H1 (cell line): Measurements from ENCODE around the gene IGLL5. TPM values are rescaled to one million over a fixed set of nuclear protein-coding genes. Genes with fewer than 3 reads are reported as not detected.

ENCODE experiments used
- CTCF ChIA-PET: fragments of 300-600 bp; sonication (Branson Sonifier 250); formaldehyde crosslinking; loops from one replicate; lab custom pipeline; 2021; ENCODE audit not compliant: partially characterized antibody; lab: Charles Lee
- POLR2A ChIA-PET: fragments of 300-600 bp; sonication (Branson Sonifier 250); formaldehyde crosslinking; loops from one replicate; lab custom pipeline; 2021; ENCODE audit warnings: inconsistent platforms; ENCODE audit not compliant: partially characterized antibody; lab: Charles Lee
- DNase-seq, 2 experiments: peaks; one replicate each; pipeline versions ENCODE4 v3.0.0 to v3.0.0-alpha.2; 2010 to 2022; ENCODE audit warnings: low spot score in 2 of 2, low read depth in 1 of 2, mixed read lengths in 1 of 2
- FAIRE-seq: peaks from 2 replicates; lab custom pipeline; 2011; peaks lifted over from hg19 to GRCh38; lab: Jason Lieb, UNC
- H2AFZ ChIP-seq: 2 replicates; pipeline ENCODE4 v1.8.1; 2012; ENCODE audit warnings: low read length, inconsistent platforms
- H2AK5ac ChIP-seq: 2 replicates; pipeline ENCODE4 v1.6.1; 2013; ENCODE audit warnings: low read depth, low read length
- H2BK120ac ChIP-seq: replicated peaks from 2 replicates; pipeline ENCODE3; 2013; ENCODE audit warnings: low read depth, low read length, inconsistent platforms
- H2BK12ac ChIP-seq: 2 replicates; pipeline ENCODE4 v1.6.1; 2013; ENCODE audit warnings: low read depth, low read length
- H2BK15ac ChIP-seq: 2 replicates; pipeline ENCODE4 v1.6.1; 2013; ENCODE audit warnings: low read length
- H2BK20ac ChIP-seq: 2 replicates; pipeline ENCODE4 v1.6.1; 2013; ENCODE audit warnings: low read length
- H2BK5ac ChIP-seq: 2 replicates; pipeline ENCODE4 v1.6.1; 2013; ENCODE audit warnings: low read depth, low read length
- H3K14ac ChIP-seq: 2 replicates; pipeline ENCODE4 v1.6.1; 2013; ENCODE audit warnings: inconsistent platforms; ENCODE audit not compliant: insufficient read length
- H3K18ac ChIP-seq: 2 replicates; pipeline ENCODE4 v1.6.1; 2013; ENCODE audit warnings: low read length; ENCODE audit errors: extremely low read depth
- H3K23ac ChIP-seq: 2 replicates; pipeline ENCODE4 v1.6.1; 2013; ENCODE audit warnings: inconsistent platforms; ENCODE audit not compliant: insufficient read length
- H3K23me2 ChIP-seq: 2 replicates; pipeline ENCODE4 v1.6.1; 2013; ENCODE audit warnings: low read depth, low read length
- H3K27ac ChIP-seq: 2 replicates; pipeline ENCODE4 v1.6.1; 2011; ENCODE audit warnings: low read depth, low read length, inconsistent platforms
- H3K27me3 ChIP-seq, 4 experiments: replicated peaks in 1 of 4; 1 replicate in 1 of 4; 2 replicates in 3 of 4; pipeline versions ENCODE4 v1.6.1 to v1.8.1; 2011 to 2013; ENCODE audit warnings: low read length in 3 of 4, mild to moderate bottlenecking in 3 of 4, inconsistent platforms in 2 of 4, mixed read lengths in 2 of 4, moderate library complexity in 1 of 4; ENCODE audit not compliant: control insufficient read depth in 3 of 4, insufficient read depth in 3 of 4; ENCODE audit errors: extremely low read depth in 1 of 4
- H3K36me3 ChIP-seq, 4 experiments: 2 replicates each; pipeline versions ENCODE4 v1.6.1 to v1.8.1; 2011 to 2013; ENCODE audit warnings: mild to moderate bottlenecking in 4 of 4, low read length in 3 of 4, moderate library complexity in 2 of 4, control low read depth in 1 of 4, inconsistent platforms in 1 of 4; ENCODE audit not compliant: insufficient read depth in 4 of 4, control insufficient read depth in 2 of 4
- H3K4ac ChIP-seq: replicated peaks from 2 replicates; pipeline ENCODE3; 2013; ENCODE audit warnings: low read length, low read depth, mixed read lengths, inconsistent platforms; ENCODE audit not compliant: insufficient read length
- H3K4me1 ChIP-seq, 4 experiments: replicated peaks in 1 of 4; 1 replicate in 1 of 4; 2 replicates in 3 of 4; pipeline versions ENCODE4 v1.6.1 to v1.8.1; 2011 to 2013; ENCODE audit warnings: low read length in 3 of 4, inconsistent platforms in 2 of 4, mixed read lengths in 1 of 4; ENCODE audit not compliant: insufficient read depth in 4 of 4, control insufficient read depth in 3 of 4
- H3K4me2 ChIP-seq, 2 experiments: 2 replicates each; pipeline versions ENCODE4 v1.6.1 to v1.8.1; 2011 to 2013; ENCODE audit warnings: low read depth in 2 of 2, low read length in 2 of 2, control low read depth in 1 of 2, inconsistent platforms in 1 of 2, mild to moderate bottlenecking in 1 of 2; ENCODE audit not compliant: insufficient read depth in 1 of 2
- H3K4me3 ChIP-seq, 4 experiments: fragments of 200-600, 300-600 bp in 1 of 4; sonication (generic), shearing (Covaris generic), sonication (Bioruptor Twin) in 1 of 4; 2 replicates each; pipeline versions ENCODE4 v1.5.1 to v1.8.1; 2011 to 2016; ENCODE audit warnings: low read length in 4 of 4, low read depth in 3 of 4, control low read depth in 2 of 4, inconsistent platforms in 2 of 4, mild to moderate bottlenecking in 2 of 4, mixed read lengths in 1 of 4, moderate library complexity in 1 of 4; ENCODE audit not compliant: insufficient read depth in 2 of 4; ENCODE audit errors: extremely low read depth in 1 of 4
- H3K56ac ChIP-seq: replicated peaks from 2 replicates; pipeline ENCODE3; 2013; ENCODE audit warnings: low read depth, mild to moderate bottlenecking, mixed read lengths, low read length, inconsistent platforms; ENCODE audit not compliant: insufficient read length
- H3K79me1 ChIP-seq: 2 replicates; pipeline ENCODE4 v1.6.1; 2013; ENCODE audit warnings: low read depth, low read length, control low read depth
- H3K79me2 ChIP-seq, 2 experiments: 2 replicates each; pipeline versions ENCODE4 v1.6.1 to v1.8.1; 2012 to 2013; ENCODE audit warnings: low read length in 2 of 2, mild to moderate bottlenecking in 2 of 2, inconsistent platforms in 1 of 2; ENCODE audit not compliant: insufficient read depth in 2 of 2, control insufficient read depth in 1 of 2
- H3K9ac ChIP-seq, 4 experiments: replicated peaks in 1 of 4; 1 replicate in 1 of 4; 2 replicates in 3 of 4; pipeline versions ENCODE4 v1.6.1 to v1.8.1; 2011 to 2013; ENCODE audit warnings: low read depth in 3 of 4, low read length in 3 of 4, control low read depth in 2 of 4, mild to moderate bottlenecking in 2 of 4, moderate library complexity in 2 of 4, inconsistent platforms in 1 of 4; ENCODE audit errors: extremely low read depth in 1 of 4
- H3K9me3 ChIP-seq, 2 experiments: 2 replicates each; pipeline versions ENCODE4 v1.6.1 to v1.8.1; 2012 to 2013; ENCODE audit warnings: mild to moderate bottlenecking in 2 of 2, moderate library complexity in 2 of 2, control low read depth in 1 of 2, inconsistent platforms in 1 of 2, low read depth in 1 of 2, low read length in 1 of 2, mixed read lengths in 1 of 2; ENCODE audit not compliant: insufficient read depth in 2 of 2
- H4K20me1 ChIP-seq, 2 experiments: replicated peaks in 1 of 2; 2 replicates each; pipeline versions ENCODE3 to v1.8.1; 2011 to 2013; ENCODE audit warnings: inconsistent platforms in 2 of 2, low read length in 2 of 2, mild to moderate bottlenecking in 1 of 2; ENCODE audit not compliant: insufficient read depth in 2 of 2, control insufficient read depth in 1 of 2
- H4K5ac ChIP-seq: 2 replicates; pipeline ENCODE4 v1.6.1; 2013; ENCODE audit warnings: low read length, low read depth, mixed read lengths, inconsistent platforms; ENCODE audit not compliant: insufficient read length
- H4K8ac ChIP-seq: 2 replicates; pipeline ENCODE4 v1.8.0; 2013; ENCODE audit warnings: mild to moderate bottlenecking, moderate library complexity, low read length, inconsistent platforms; ENCODE audit not compliant: insufficient read depth; ENCODE audit errors: extremely low read depth
- H4K91ac ChIP-seq: replicated peaks from 2 replicates; pipeline ENCODE3; 2013; ENCODE audit warnings: low read length, mixed read lengths, inconsistent platforms; ENCODE audit not compliant: insufficient read length
- CHD1 ChIP-seq: IDR thresholded peaks from 2 replicates; pipeline ENCODE4 v1.6.1; 2012; ENCODE audit warnings: low read depth, low read length, improper control_type of control experiment
- CHD2 ChIP-seq: IDR thresholded peaks from 2 replicates; pipeline ENCODE4 v1.6.1; 2012; ENCODE audit warnings: low read length, improper control_type of control experiment
- JUN ChIP-seq: IDR thresholded peaks from 2 replicates; pipeline ENCODE4 v1.6.1; 2011; ENCODE audit warnings: low read depth, mild to moderate bottlenecking, improper control_type of control experiment, low read length
- NRF1 ChIP-seq: IDR thresholded peaks from 2 replicates; pipeline ENCODE4 v1.6.1; 2011; ENCODE audit warnings: mild to moderate bottlenecking, low read depth, low read length, improper control_type of control experiment
- POU5F1 ChIP-seq: IDR thresholded peaks from 2 replicates; pipeline ENCODE4 v1.6.1; 2011; ENCODE audit warnings: low read depth, mild to moderate bottlenecking, low read length, moderate library complexity
- RAD21 ChIP-seq, 2 experiments: IDR thresholded peaks in 1 of 2; conservative IDR thresholded peaks in 1 of 2; 2 replicates each; pipeline ENCODE4 v1.6.1; 2011; ENCODE audit warnings: low read depth in 2 of 2, low read length in 2 of 2, improper control_type of control experiment in 1 of 2, inconsistent platforms in 1 of 2, mild to moderate bottlenecking in 1 of 2, moderate library complexity in 1 of 2
- SIRT6 ChIP-seq: IDR thresholded peaks from one replicate; pipeline ENCODE4 v1.7.1; 2012; ENCODE audit warnings: low read length, inconsistent platforms
- WGBS, 2 experiments: shearing (Covaris generic) in 1 of 2; methylation state at CpG; one replicate each; pipeline versions ENCODE4 v1.1.6 to v1.1.7; 2013 to 2015; ENCODE audit warnings: low lambda C conversion rate in 2 of 2, mixed read lengths in 2 of 2, inconsistent platforms in 1 of 2, low coverage in 1 of 2, missing lambda C conversion rate in 1 of 2; ENCODE audit not compliant: insufficient replicate concordance in 2 of 2, insufficient coverage in 1 of 2, insufficient read length in 1 of 2; ENCODE audit errors: extremely low coverage in 1 of 2, missing lambda C conversion rate in 1 of 2; 5-methylcytosine and 5-hydroxymethylcytosine counted together
- polyA plus RNA-seq, 7 experiments: library from polyadenylated mRNA; depleted of rRNA in 3 of 7; stranded (reverse) in 5 of 7; unstranded in 2 of 7; fragments of >200 nt in 5 of 7; fragments of 200-250 nt in 2 of 7; gene quantifications; 1 replicate in 5 of 7; 2 replicates in 1 of 7; 4 replicates in 1 of 7; pipeline versions ENCODE4 v1.2.1 to v1.2.3, GENCODE V29; 2011 to 2013; ENCODE audit warnings: missing spikeins in 2 of 7, mixed read lengths in 2 of 7
- total RNA-seq: library from RNA; stranded (reverse); fragmentation: NEBNext Ultra II Directional; extraction: Animal tissue kit (Norgen Biotek cat#: 25700); gene quantifications from 2 replicates; pipeline ENCODE4 v1.2.1, GENCODE V29; 2021
- TF ChIP-seq, protein P1 (sequence below): IDR thresholded peaks from 2 replicates; pipeline ENCODE4 v1.6.1; 2012; ENCODE audit warnings: inconsistent platforms

IGLL5 gene
- total and polyA plus RNA-seq, 2 of the 8 experiments (the other 6 are each of a cell fraction or from before 2014, with no cell fraction given) = not detected

DNA sequence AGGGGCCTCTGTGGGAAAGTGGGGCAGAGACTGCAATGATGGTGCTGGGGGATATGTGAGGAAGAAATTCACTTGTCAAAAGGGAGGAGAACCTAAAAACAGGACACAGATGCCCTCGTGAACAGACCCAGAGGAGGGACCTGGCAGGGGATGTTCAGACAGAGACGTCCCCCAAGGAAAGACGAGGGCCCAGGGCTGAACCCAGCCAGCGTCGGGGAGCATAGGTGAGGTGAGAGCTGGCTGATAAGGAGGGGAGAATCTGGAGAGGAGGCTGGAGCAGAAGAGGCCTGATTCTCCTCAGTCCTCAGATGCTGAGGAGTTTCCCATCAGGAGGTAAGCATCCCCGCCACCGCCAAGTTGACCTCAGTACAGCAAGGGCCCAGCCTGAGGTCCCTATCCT lies 31.4 kb downstream of the IGLL5 start:
- Histone ChIP-seq H3K9me3 (peaks cover 39 to 89% of the 10 kb centered on the region in 2 experiments), H4K91ac (no peak overlapping the region), H2BK12ac (no peak overlapping the region), H2AFZ (no peak overlapping the region), H2BK20ac (no peak overlapping the region), H3K23me2 (no peaks in the 10 kb centered on the region), H2BK5ac (no peak overlapping the region), H3K9ac (no peak overlapping the region), H3K4me3 (no peak overlapping the region), H4K5ac (no peak overlapping the region), H4K20me1 (no peaks in the 10 kb centered on the region), H3K14ac (no peak overlapping the region), H2BK15ac (no peak overlapping the region), H4K8ac (no peak overlapping the region), H3K79me1 (no peaks in the 10 kb centered on the region), H2AK5ac (no peak overlapping the region), H3K27me3 (peaks cover 5 to 16% (median 14%) of the 10 kb centered on the region in 4 experiments), H3K4ac (no peak overlapping the region), H3K18ac (no peak overlapping the region), H3K23ac (no peak overlapping the region), H3K4me1 (no peaks in the 10 kb centered on the region), H3K4me2 (no peak overlapping the region), H3K79me2 (no peaks in the 10 kb centered on the region), H3K56ac (no peak overlapping the region), H2BK120ac (no peak overlapping the region), H3K27ac (no peak overlapping the region), H3K36me3 (no peaks in the 10 kb centered on the region)
- FAIRE-seq (no peak), DNase-seq (no peak)
- TF ChIP-seq POU5F1 = no peak
- TF ChIP-seq CHD1 = no peak
- no peak for TF ChIP-seq RAD21 (IDR thresholded peaks at IDR 0.05 in 1 of 2, conservative IDR thresholded peaks at IDR 0.05 in 1 of 2; ENCODE audit: low read depth in 2 of 2, low read length in 2 of 2)
- no peak for TF ChIP-seq NRF1
- no peak for TF ChIP-seq CHD2
- no peak for TF ChIP-seq SIRT6
- TF ChIP-seq, protein P1, sequence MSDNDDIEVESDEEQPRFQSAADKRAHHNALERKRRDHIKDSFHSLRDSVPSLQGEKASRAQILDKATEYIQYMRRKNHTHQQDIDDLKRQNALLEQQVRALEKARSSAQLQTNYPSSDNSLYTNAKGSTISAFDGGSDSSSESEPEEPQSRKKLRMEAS = no peak
- no peak for TF ChIP-seq JUN
- ChIA-PET CTCF (no interaction called here), POLR2A (no interaction called here)
- WGBS, 2 experiments = 76% methylated on average over 7 of the region's 7 CpGs; no CpG with 5 or more reads in 1 of the 2 experiments
